ENCODE measurements around the gene PSAPL1.

GRCh38 chr4:7390336-7390735 lies 44.4 kb downstream of the PSAPL1 start:
- no peak for TF ChIP-seq CTCF (IDR thresholded peaks at IDR 0.05)
- TF ChIP-seq EP300 (IDR thresholded peaks at IDR 0.05) = no peak
